ENCODE data around the gene MTG2. TPM values are rescaled to one million over a fixed set of nuclear protein-coding genes. Genes with fewer than 3 reads are reported as not detected.

The MTG2 gene
- total and polyA plus RNA-seq, 2 experiments from 2014 or later: 11.3 to 11.7 TPM

DNA sequence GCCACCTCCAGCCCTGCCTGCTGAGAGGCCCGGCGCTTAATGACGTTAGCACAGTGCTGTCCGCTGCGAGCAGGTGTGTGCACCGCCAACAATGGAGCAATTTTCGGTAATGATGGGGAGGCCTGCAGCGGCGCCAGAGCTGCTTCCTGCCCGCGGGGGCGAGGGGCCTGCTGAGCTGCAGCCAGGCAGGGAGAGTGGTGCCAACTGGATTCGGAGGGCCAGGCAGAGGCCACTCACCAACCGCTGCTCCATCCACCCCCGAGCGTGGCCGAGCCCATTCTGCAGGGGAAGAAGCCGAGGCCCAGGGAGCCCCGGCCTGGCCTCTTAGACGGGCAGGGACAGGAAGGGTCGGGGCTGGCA is 27.6 kb downstream of the MTG2 start:
- Histone ChIP-seq H2AFZ (no peak overlapping the region), H3K4me1 (ENCODE audit: insufficient read depth) (no peaks in the 10 kb centered on the region; the same call in 1 of the 2 replicates), H3K79me2 (replicated peaks; ENCODE audit: insufficient read depth) (no peaks in the 10 kb centered on the region), H3K4me3 (no peak overlapping the region), H3K9me2 (ENCODE audit: insufficient read depth) (no peaks in the 10 kb centered on the region), H4K20me1 (replicated peaks; ENCODE audit: insufficient read depth) (no peaks in the 10 kb centered on the region; the same call in 1 of the 2 replicates), H3K27ac (ENCODE audit: low read depth) (no peak overlapping the region), H3K27me3 (ENCODE audit: insufficient read depth) (no peaks in the 10 kb centered on the region), H3K4me2 (no peak overlapping the region), H3K36me3 (ENCODE audit: insufficient read depth) (no peaks in the 10 kb centered on the region), H3F3A (replicated peaks; ENCODE audit: low read depth) (no peaks in the 10 kb centered on the region)
- no peak for DNase-seq (ENCODE audit: low spot score)
- ATAC-seq: no peak
- Mint-ChIP-seq H3K9me3 (no peaks in the 10 kb centered on the region), H3K27ac (no peak overlapping the region), H3K27me3 (ENCODE audit: insufficient read depth, low read depth, poor library complexity) (peaks cover 23% of the 10 kb centered on the region), H3K4me3 (no peak overlapping the region), H3K4me1 (peaks cover 10% of the 10 kb centered on the region), H3K36me3 (ENCODE audit: low read depth) (no peaks in the 10 kb centered on the region)
- no peak for TF ChIP-seq ZNF114 (CRISPR knock-in tag; IDR thresholded peaks at IDR 0.05)
- TF ChIP-seq, protein P1, sequence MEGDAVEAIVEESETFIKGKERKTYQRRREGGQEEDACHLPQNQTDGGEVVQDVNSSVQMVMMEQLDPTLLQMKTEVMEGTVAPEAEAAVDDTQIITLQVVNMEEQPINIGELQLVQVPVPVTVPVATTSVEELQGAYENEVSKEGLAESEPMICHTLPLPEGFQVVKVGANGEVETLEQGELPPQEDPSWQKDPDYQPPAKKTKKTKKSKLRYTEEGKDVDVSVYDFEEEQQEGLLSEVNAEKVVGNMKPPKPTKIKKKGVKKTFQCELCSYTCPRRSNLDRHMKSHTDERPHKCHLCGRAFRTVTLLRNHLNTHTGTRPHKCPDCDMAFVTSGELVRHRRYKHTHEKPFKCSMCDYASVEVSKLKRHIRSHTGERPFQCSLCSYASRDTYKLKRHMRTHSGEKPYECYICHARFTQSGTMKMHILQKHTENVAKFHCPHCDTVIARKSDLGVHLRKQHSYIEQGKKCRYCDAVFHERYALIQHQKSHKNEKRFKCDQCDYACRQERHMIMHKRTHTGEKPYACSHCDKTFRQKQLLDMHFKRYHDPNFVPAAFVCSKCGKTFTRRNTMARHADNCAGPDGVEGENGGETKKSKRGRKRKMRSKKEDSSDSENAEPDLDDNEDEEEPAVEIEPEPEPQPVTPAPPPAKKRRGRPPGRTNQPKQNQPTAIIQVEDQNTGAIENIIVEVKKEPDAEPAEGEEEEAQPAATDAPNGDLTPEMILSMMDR (conservative IDR thresholded peaks at IDR 0.05; ENCODE audit: low read depth in 2 of 2): no peak; a peak in 1 of 4 replicates
- no peak for TF ChIP-seq STAT1 (IDR thresholded peaks at IDR 0.05; ENCODE audit: unreplicated experiment)

GRCh38 chr20:62211216-62211615 is 28.4 kb downstream of the MTG2 start:
- Histone ChIP-seq H2AFZ (no peak overlapping the region), H3K36me3 (ENCODE audit: insufficient read depth) (no peaks in the 10 kb centered on the region), H3K27me3 (ENCODE audit: insufficient read depth) (no peaks in the 10 kb centered on the region), H4K20me1 (replicated peaks; ENCODE audit: insufficient read depth) (no peaks in the 10 kb centered on the region; the same call in 1 of the 2 replicates), H3F3A (replicated peaks; ENCODE audit: low read depth) (no peaks in the 10 kb centered on the region), H3K4me1 (ENCODE audit: insufficient read depth) (no peaks in the 10 kb centered on the region; the same call in 1 of the 2 replicates), H3K9me2 (ENCODE audit: insufficient read depth) (no peaks in the 10 kb centered on the region), H3K79me2 (replicated peaks; ENCODE audit: insufficient read depth) (no peaks in the 10 kb centered on the region), H3K4me2 (no peak overlapping the region), H3K27ac (ENCODE audit: low read depth) (no peak overlapping the region), H3K4me3 (no peak overlapping the region)
- H3K9me3 Mint-ChIP-seq: no peaks in the 10 kb centered on the region
- TF ChIP-seq ZNF462 (CRISPR knock-in tag; IDR thresholded peaks at IDR 0.05): no peak
- peaks cover 20% of the 10 kb centered on the region for H3K27me3 Mint-ChIP-seq (ENCODE audit: insufficient read depth, low read depth, poor library complexity)
- no peaks in the 10 kb centered on the region for H3K36me3 Mint-ChIP-seq (ENCODE audit: low read depth)
- no peak overlapping the region for H3K27ac Mint-ChIP-seq
- H3K4me3 Mint-ChIP-seq: no peak overlapping the region
- ATAC-seq (no peak), DNase-seq (ENCODE audit: low spot score) (no peak)
- peaks cover 10% of the 10 kb centered on the region for H3K4me1 Mint-ChIP-seq

Measured in GM23338 (cell line).